Stimulated activated naive CD8-positive, alpha-beta T cell treated with anti-CD3 and anti-CD28 coated beads, Interleukin-15, Interleukin-2, amounts not matched to agents 100 ng/mL and 50 ng/mL, for 24 hours (primary cell): ENCODE measurements around the gene DDB1.

Source experiments
- H3K27ac Mint-ChIP-seq: one replicate; pipeline ENCODE4 v1.8.0; 2021; ENCODE audit warnings: mild to moderate bottlenecking, mixed read lengths
- H3K27me3 Mint-ChIP-seq: one replicate; pipeline ENCODE4 v1.8.0; 2021; ENCODE audit warnings: mixed read lengths
- H3K36me3 Mint-ChIP-seq: one replicate; pipeline ENCODE4 v1.8.0; 2021; ENCODE audit warnings: low read depth, mixed read lengths
- H3K4me1 Mint-ChIP-seq: one replicate; pipeline ENCODE4 v1.8.0; 2021; ENCODE audit warnings: low read depth, mixed read lengths
- H3K4me3 Mint-ChIP-seq: one replicate; pipeline ENCODE4 v1.8.0; 2021; ENCODE audit warnings: mild to moderate bottlenecking, mixed read lengths
- H3K9me3 Mint-ChIP-seq: one replicate; pipeline ENCODE4 v1.8.0; 2021; ENCODE audit warnings: mixed read lengths

Gene DDB1

GRCh38 chr11:61305417-61305816, 27.5 kb downstream of the DDB1 start:
- Mint-ChIP-seq H3K9me3 (no peaks in the 10 kb centered on the region), H3K36me3 (peaks cover 50% of the 10 kb centered on the region), H3K27me3 (no peaks in the 10 kb centered on the region), H3K4me3 (no peak overlapping the region), H3K27ac (no peak overlapping the region), H3K4me1 (peaks cover 5% of the 10 kb centered on the region)

- Mint-ChIP-seq H3K27me3 (no peaks in the 10 kb centered on the region), H3K4me1 (peaks cover 8% of the 10 kb centered on the region), H3K27ac (no peak overlapping the region), H3K4me3 (no peak overlapping the region), H3K36me3 (peaks cover 58% of the 10 kb centered on the region), H3K9me3 (no peaks in the 10 kb centered on the region)
These were observed 29.2 kb downstream of the DDB1 start for GRCh38 chr11:61303725-61304124.

GRCh38 chr11:61302550-61302949, 30.4 kb downstream of the DDB1 start:
- Mint-ChIP-seq H3K27ac (no peak overlapping the region), H3K4me1 (peaks cover 20% of the 10 kb centered on the region), H3K27me3 (no peaks in the 10 kb centered on the region), H3K9me3 (no peaks in the 10 kb centered on the region), H3K4me3 (no peak overlapping the region), H3K36me3 (peaks cover 68% of the 10 kb centered on the region)

- H3K36me3 Mint-ChIP-seq, result peaks cover 69% of the 10 kb centered on the region
These were observed 34.2 kb downstream of the DDB1 start for GRCh38 chr11:61298663-61299244.

GRCh38 chr11:61297746-61298145, 35.2 kb downstream of the DDB1 start:
- Mint-ChIP-seq H3K36me3 (peaks cover 59% of the 10 kb centered on the region), H3K4me3 (peak overlapping the region; percentile 3), H3K27me3 (no peaks in the 10 kb centered on the region), H3K27ac (peak overlapping the region; percentile 36), H3K9me3 (no peaks in the 10 kb centered on the region), H3K4me1 (peaks cover 41% of the 10 kb centered on the region)

More at GRCh38 chr11:61298663-61299244, 34.2 kb downstream of the DDB1 start:
- Mint-ChIP-seq H3K9me3 (no peaks in the 10 kb centered on the region), H3K4me1 (peaks cover 35% of the 10 kb centered on the region), H3K4me3 (no peak overlapping the region), H3K27me3 (no peaks in the 10 kb centered on the region), H3K27ac (peak overlapping the region; percentile 22)

- Mint-ChIP-seq H3K4me3 (peak overlapping the region; percentile 3), H3K9me3 (no peaks in the 10 kb centered on the region), H3K27ac (peak overlapping the region; percentile 36), H3K27me3 (peaks cover 3% of the 10 kb centered on the region), H3K4me1 (peaks cover 45% of the 10 kb centered on the region), H3K36me3 (peaks cover 59% of the 10 kb centered on the region)
These were observed 35.6 kb downstream of the DDB1 start for GRCh38 chr11:61297341-61297740.

- Mint-ChIP-seq H3K27ac (peak overlapping the region; percentile 76), H3K4me1 (peaks cover 46% of the 10 kb centered on the region), H3K36me3 (peaks cover 45% of the 10 kb centered on the region), H3K4me3 (peak overlapping the region; percentile 89), H3K27me3 (peaks cover 6% of the 10 kb centered on the region), H3K9me3 (no peaks in the 10 kb centered on the region)
These were observed 37.3 kb downstream of the DDB1 start for GRCh38 chr11:61295596-61295926.

GRCh38 chr11:61294717-61295595, 37.9 kb downstream of the DDB1 start, which contains the start of gene VWCE:
VWCE (minus strand) TSS chr11:61295316; CDS start chr11:61295037, 279 bp downstream.
- H3K4me1 Mint-ChIP-seq, result peaks cover 46% of the 10 kb centered on the region
- H3K9me3 Mint-ChIP-seq, result no peaks in the 10 kb centered on the region
- H3K4me3 Mint-ChIP-seq, result peak within 1 kb of the TSS; percentile 89
- H3K27ac Mint-ChIP-seq, result peak within 1 kb of the TSS; percentile 89
- peaks cover 40% of the 10 kb centered on the region for H3K36me3 Mint-ChIP-seq
- peaks cover 6% of the 10 kb centered on the region for H3K27me3 Mint-ChIP-seq

GRCh38 chr11:61293867-61294716, 38.8 kb downstream of the DDB1 start:
- Mint-ChIP-seq H3K36me3 (peaks cover 41% of the 10 kb centered on the region), H3K27me3 (peaks cover 6% of the 10 kb centered on the region), H3K4me3 (peak overlapping the region; percentile 89), H3K4me1 (peaks cover 41% of the 10 kb centered on the region), H3K27ac (peak overlapping the region; percentile 89), H3K9me3 (no peaks in the 10 kb centered on the region)

DNA sequence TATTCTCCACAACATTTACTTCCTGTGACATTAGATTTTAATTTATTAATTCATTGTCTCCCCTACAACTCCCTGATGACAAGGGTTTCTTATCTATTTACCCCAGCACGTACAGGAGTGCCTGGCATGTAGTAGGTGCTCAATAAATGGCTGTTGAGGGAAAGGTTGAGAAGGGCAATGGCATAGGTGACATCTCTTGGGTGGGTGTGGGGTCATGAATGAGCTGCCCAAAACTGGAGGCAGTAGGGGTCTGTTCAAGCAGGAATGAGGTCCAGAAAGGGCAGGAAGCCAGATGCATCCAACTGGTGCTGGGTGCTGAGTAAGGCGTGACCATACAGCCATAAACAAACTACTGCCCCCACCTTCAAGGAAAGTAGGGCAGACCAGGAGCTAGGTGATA, 40.5 kb downstream of the DDB1 start:
- Mint-ChIP-seq H3K27ac (peak overlapping the region; percentile 75), H3K36me3 (peaks cover 29% of the 10 kb centered on the region), H3K9me3 (no peaks in the 10 kb centered on the region), H3K4me3 (peak overlapping the region; percentile 57), H3K27me3 (peaks cover 6% of the 10 kb centered on the region), H3K4me1 (peaks cover 24% of the 10 kb centered on the region)

GRCh38 chr11:61290905-61291690, 41.8 kb downstream of the DDB1 start:
- Mint-ChIP-seq H3K4me1 (peaks cover 18% of the 10 kb centered on the region), H3K27me3 (peaks cover 6% of the 10 kb centered on the region), H3K36me3 (peaks cover 24% of the 10 kb centered on the region), H3K9me3 (no peaks in the 10 kb centered on the region), H3K4me3 (no peak overlapping the region), H3K27ac (no peak overlapping the region)

DNA sequence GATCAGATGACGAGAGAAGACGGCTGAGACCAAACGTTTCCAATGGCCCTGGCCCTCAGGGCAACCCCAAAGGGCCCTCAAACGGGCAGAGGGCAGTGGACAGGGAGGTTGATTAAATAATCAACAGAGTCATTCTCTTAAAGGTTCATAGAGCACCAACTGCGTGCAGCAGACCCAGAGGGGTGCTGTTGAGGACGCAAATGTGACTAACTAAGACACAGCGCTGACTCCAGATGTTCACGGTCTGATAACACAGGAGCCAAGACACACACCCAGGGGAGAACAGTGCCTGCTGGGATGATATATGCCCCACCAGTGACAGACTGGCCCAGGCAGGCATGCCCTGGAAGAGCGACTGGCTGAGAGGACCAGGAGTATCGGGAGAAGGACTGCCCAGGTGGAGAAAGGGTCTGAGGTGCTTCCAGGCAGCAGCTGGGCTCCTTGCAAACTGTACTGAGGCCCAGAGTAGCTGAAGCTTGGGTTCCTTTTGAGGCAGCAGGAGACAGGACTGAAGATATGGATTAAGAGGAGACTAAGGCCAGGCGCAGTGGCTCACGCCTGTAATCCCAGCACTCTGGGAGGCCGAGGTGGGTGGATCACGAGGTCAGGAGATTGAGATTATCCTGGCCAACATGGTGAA, 45.4 kb downstream of the DDB1 start:
- H3K27me3 Mint-ChIP-seq, result peaks cover 5% of the 10 kb centered on the region

DNA sequence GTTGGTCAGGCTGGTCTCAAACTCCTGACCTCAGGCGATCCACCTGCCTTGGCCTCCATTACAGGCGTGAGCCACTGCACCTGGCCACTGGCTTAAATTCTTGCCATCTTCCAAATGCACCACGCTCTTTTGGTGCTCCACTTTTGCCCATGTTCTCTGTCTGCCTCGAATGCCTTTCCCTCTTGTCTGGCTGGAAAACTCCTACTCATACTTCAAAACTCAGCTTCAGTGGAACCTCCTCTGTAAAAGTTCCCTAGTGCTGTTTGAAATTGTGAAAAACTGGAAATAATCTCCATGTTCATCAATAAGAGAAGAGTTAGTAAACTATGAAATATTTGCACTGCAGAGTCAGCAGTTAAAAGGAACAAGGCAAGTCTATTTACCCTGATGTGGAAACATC, 49.3 kb downstream of the DDB1 start:
- no peaks in the 10 kb centered on the region for H3K9me3 Mint-ChIP-seq
- no peak overlapping the region for H3K27ac Mint-ChIP-seq
- H3K36me3 Mint-ChIP-seq, result peaks cover 58% of the 10 kb centered on the region
- no peaks in the 10 kb centered on the region for H3K4me1 Mint-ChIP-seq
- H3K4me3 Mint-ChIP-seq, result no peak overlapping the region
- H3K27me3 Mint-ChIP-seq, result no peaks in the 10 kb centered on the region

More for the DNA sequence above, 45.4 kb downstream of the DDB1 start:
- peaks cover 47% of the 10 kb centered on the region for H3K36me3 Mint-ChIP-seq
- no peak overlapping the region for H3K4me3 Mint-ChIP-seq
- H3K27ac Mint-ChIP-seq, result no peak overlapping the region
- peaks cover 2% of the 10 kb centered on the region for H3K4me1 Mint-ChIP-seq
- no peaks in the 10 kb centered on the region for H3K9me3 Mint-ChIP-seq
